PFSK-1 (cell line): ENCODE measurements around the gene ABLIM2.

ENCODE experiments used
- POLR2AphosphoS5 ChIP-seq: IDR thresholded peaks from 2 replicates; pipeline ENCODE4 v1.6.1; 2012; ENCODE audit warnings: low read depth, mild to moderate bottlenecking, control low read depth, low read length, moderate library complexity
- REST ChIP-seq, 2 experiments: IDR thresholded peaks; 2 replicates each; pipeline versions ENCODE4 v1.6.1 to v1.8.0; 2011 to 2012; ENCODE audit warnings: low read depth in 2 of 2, low read length in 2 of 2, control low read depth in 1 of 2, inconsistent platforms in 1 of 2, mild to moderate bottlenecking in 1 of 2, moderate library complexity in 1 of 2; ENCODE audit not compliant: insufficient read depth in 1 of 2

DNA sequence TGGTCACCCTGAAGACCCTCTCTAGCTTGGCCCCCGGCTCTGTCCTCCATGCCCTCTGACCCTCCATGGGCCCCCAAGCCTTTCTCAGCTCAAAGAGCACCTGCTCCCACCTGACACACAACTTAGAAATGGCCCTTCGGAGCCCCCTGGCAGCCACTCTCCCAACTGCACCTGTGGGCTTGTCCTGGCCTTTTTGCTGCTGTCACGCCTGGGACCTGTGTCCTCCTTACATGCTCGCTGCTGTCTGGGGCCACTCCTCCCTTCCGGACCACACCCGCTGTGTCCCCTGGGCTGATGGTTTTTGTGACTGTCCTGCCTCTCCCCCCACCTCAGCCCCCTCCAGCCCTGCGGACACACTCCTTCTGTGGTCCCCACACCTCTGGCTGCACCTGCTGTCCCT is 112.7 kb downstream of the ABLIM2 start:
- TF ChIP-seq REST (IDR thresholded peaks at IDR 0.05; ENCODE audit: insufficient read depth in 1 of 2, low read depth in 2 of 2, low read length in 2 of 2) (no peak), POLR2AphosphoS5 (no peak)
